HepG2 (cell line): Measurements from ENCODE around the gene METAP1D. TPM values are rescaled to one million over a fixed set of nuclear protein-coding genes. Genes with fewer than 3 reads are reported as not detected.

Experiments used
- ATAC-seq: fragments of 200-7000 bp; cut with Tn5 transposase; 3 replicates; pipeline ENCODE4 v1.9.1; 2020; ENCODE audit warnings: mild to moderate bottlenecking, moderate library complexity
- BruUV-seq: library from RNA; stranded (reverse); fragments of 400-500 nt; replicated peaks from 2 replicates; lab custom pipeline; 2021; lab: Mats Ljungman, UMichigan
- CTCF ChIA-PET: fragments of 300-600 bp; formaldehyde crosslinking; extraction: SDS; loops from one replicate; lab custom pipeline; 2021; ENCODE audit warnings: low total read pairs, inconsistent platforms, low intra/inter-chr PET ratio; lab: Yijun Ruan, JAX
- POLR2A ChIA-PET: fragments of 350-600 bp; sonication (Branson Sonifier 250); formaldehyde crosslinking; loops from one replicate; lab custom pipeline; 2020; ENCODE audit warnings: antibody characterized with exemption, inconsistent platforms; lab: Yijun Ruan, JAX
- DNase-seq: peaks from one replicate; pipeline ENCODE4 v3.0.0-alpha.2; 2015; ENCODE audit warnings: low spot score
- FAIRE-seq: peaks from 3 replicates; lab custom pipeline; 2011; peaks lifted over from hg19 to GRCh38; lab: Jason Lieb, UNC
- H2AFZ ChIP-seq: one replicate; pipeline ENCODE4 v1.6.1; 2011; ENCODE audit warnings: low read length, inconsistent platforms
- H3K27ac ChIP-seq: fragments of 300-600 bp; 3 replicates; pipeline ENCODE4 v1.8.0; 2011; ENCODE audit warnings: mixed run types, mild to moderate bottlenecking, mixed read lengths, low read length, inconsistent platforms; ENCODE audit not compliant: insufficient read depth; ENCODE audit errors: extremely low read length
- H3K27me3 ChIP-seq, 2 experiments: fragments of 200-600 bp in 1 of 2; 2 replicates in 1 of 2; 3 replicates in 1 of 2; pipeline versions ENCODE4 v1.6.0 to v1.8.0; 2011; ENCODE audit warnings: low read length in 2 of 2, mild to moderate bottlenecking in 2 of 2, moderate library complexity in 2 of 2, inconsistent platforms in 1 of 2; ENCODE audit not compliant: insufficient read depth in 2 of 2, control insufficient read depth in 1 of 2
- H3K36me3 ChIP-seq, 2 experiments: fragments of 200-600 bp in 1 of 2; replicated peaks in 1 of 2; 2 replicates in 1 of 2; 3 replicates in 1 of 2; pipeline versions ENCODE4 v1.5.1 to v1.8.0; 2011; ENCODE audit warnings: low read length in 2 of 2, inconsistent platforms in 1 of 2; ENCODE audit not compliant: insufficient read depth in 2 of 2, control insufficient read depth in 1 of 2
- H3K4me1 ChIP-seq: 2 replicates; pipeline ENCODE4 v1.5.1; 2012; ENCODE audit warnings: low read length, inconsistent platforms; ENCODE audit not compliant: insufficient read depth
- H3K4me2 ChIP-seq: 2 replicates; pipeline ENCODE4 v1.6.0; 2011; ENCODE audit warnings: low read depth, low read length, inconsistent platforms
- H3K4me3 ChIP-seq, 3 experiments: fragments of 200-600 bp in 1 of 3; sonication (generic), shearing (Covaris generic) in 1 of 3; replicated peaks in 1 of 3; 2 replicates each; pipeline ENCODE4 v1.5.1; 2011 to 2016; ENCODE audit warnings: low read length in 3 of 3, inconsistent platforms in 2 of 3, low read depth in 2 of 3, mild to moderate bottlenecking in 2 of 3, control low read depth in 1 of 3, mixed read lengths in 1 of 3; ENCODE audit not compliant: insufficient read depth in 1 of 3
- H3K79me2 ChIP-seq: one replicate; pipeline ENCODE4 v1.6.1; 2011; ENCODE audit warnings: low read length, inconsistent platforms; ENCODE audit not compliant: insufficient read depth
- H3K9ac ChIP-seq: 2 replicates; pipeline ENCODE4 v1.6.0; 2011; ENCODE audit warnings: mild to moderate bottlenecking, low read depth, low read length, inconsistent platforms; ENCODE audit not compliant: insufficient read depth
- H3K9me3 ChIP-seq: 2 replicates; pipeline ENCODE4 v1.5.1; 2012; ENCODE audit warnings: mild to moderate bottlenecking, low read length
- H4K20me1 ChIP-seq: 2 replicates; pipeline ENCODE4 v1.6.0; 2011; ENCODE audit warnings: inconsistent platforms, mild to moderate bottlenecking, low read length, moderate library complexity; ENCODE audit not compliant: insufficient read depth
- ARHGAP35 ChIP-seq: sonication (generic); formaldehyde crosslinking; IDR thresholded peaks from 2 replicates; pipeline ENCODE4 v1.9.0; 2022; ENCODE audit warnings: mild to moderate bottlenecking, inconsistent platforms, moderate library complexity, missing genetic modification reagents, borderline replicate concordance
- HNRNPLL ChIP-seq: fragments of 200-400 bp; formaldehyde crosslinking; IDR thresholded peaks from 2 replicates; pipeline ENCODE4 v1.6.1; 2017; ENCODE audit warnings: mild to moderate bottlenecking, low read depth, low read length; ENCODE audit not compliant: poor library complexity, severe bottlenecking
- IRF9 ChIP-seq: sonication (generic); formaldehyde crosslinking; IDR thresholded peaks from 2 replicates; pipeline ENCODE4 v1.8.0; 2022; ENCODE audit warnings: missing genetic modification reagents, mild to moderate bottlenecking, borderline replicate concordance
- SPEN ChIP-seq: sonication (generic); formaldehyde crosslinking; IDR thresholded peaks from 2 replicates; pipeline ENCODE4 v1.5.1; 2020; ENCODE audit warnings: low read depth, mild to moderate bottlenecking, missing genetic modification reagents
- ZBTB34 ChIP-seq: sonication (generic); formaldehyde crosslinking; IDR thresholded peaks from 2 replicates; pipeline ENCODE4 v1.8.0; 2022; ENCODE audit warnings: mild to moderate bottlenecking, missing genetic modification reagents
- ZNF180 ChIP-seq: sonication (generic); formaldehyde crosslinking; IDR thresholded peaks from 2 replicates; pipeline ENCODE4 v1.4.0; 2020; ENCODE audit warnings: low read depth, missing genetic modification reagents, borderline replicate concordance
- ZNF3 ChIP-seq: IDR thresholded peaks from 2 replicates; pipeline ENCODE4 v1.7.0; 2017; ENCODE audit warnings: inconsistent platforms
- ZNF343 ChIP-seq: sonication (generic); formaldehyde crosslinking; IDR thresholded peaks from 2 replicates; pipeline ENCODE4 v1.4.0; 2020; ENCODE audit warnings: mild to moderate bottlenecking, missing genetic modification reagents
- ZNF501 ChIP-seq: sonication (generic); formaldehyde crosslinking; IDR thresholded peaks from 2 replicates; pipeline ENCODE4 v1.5.1; 2020; ENCODE audit warnings: mild to moderate bottlenecking, moderate library complexity, missing genetic modification reagents
- WGBS: methylation state at CpG from one replicate; pipeline ENCODE4 v1.1.6; 2017; ENCODE audit warnings: low lambda C conversion rate; 5-methylcytosine and 5-hydroxymethylcytosine counted together
- in situ Hi-C: cut with HindIII; loops from 2 replicates; pipeline ENCODE4 v1.10.0; 2017; ENCODE audit warnings: low pct_unique_long_range_greater_than_20kb; ENCODE audit not compliant: extremely low pct_ligation_motif_present
- intact Hi-C: fragments of 100-400 bp; cut with micrococcal nuclease; formaldehyde crosslinking; loops from one replicate; pipeline ENCODE4 v1.10.0; 2022; ENCODE audit not compliant: unreplicated experiment
- polyA plus RNA-seq, 8 experiments: library from polyadenylated mRNA; depleted of rRNA in 3 of 8; stranded (reverse) in 7 of 8; unstranded in 1 of 8; fragments of >200 nt; fragmentation: Illumina TruSeq in 4 of 8; extraction: Trizol in 4 of 8; gene quantifications; 2 replicates each; pipeline versions ENCODE4 v1.2.1 to v1.2.3, GENCODE V29; 2011 to 2016; ENCODE audit warnings: low read depth in 4 of 8, missing spikeins in 1 of 8, mixed read lengths in 1 of 8; ENCODE audit not compliant: insufficient read depth in 1 of 8
- total RNA-seq, 5 experiments: library from RNA; depleted of rRNA; stranded (reverse); fragments of >200 nt; fragmentation: Illumina TruSeq; extraction: Trizol; gene quantifications; 2 replicates each; pipeline ENCODE4 v1.2.3, GENCODE V29; 2016; ENCODE audit warnings: low read depth in 1 of 5

Gene METAP1D
- total and polyA plus RNA-seq, 2 of the 13 experiments (the other 11 are each of a cell fraction or from before 2014, with no cell fraction given) = 14.7 to 21.6 TPM

DNA sequence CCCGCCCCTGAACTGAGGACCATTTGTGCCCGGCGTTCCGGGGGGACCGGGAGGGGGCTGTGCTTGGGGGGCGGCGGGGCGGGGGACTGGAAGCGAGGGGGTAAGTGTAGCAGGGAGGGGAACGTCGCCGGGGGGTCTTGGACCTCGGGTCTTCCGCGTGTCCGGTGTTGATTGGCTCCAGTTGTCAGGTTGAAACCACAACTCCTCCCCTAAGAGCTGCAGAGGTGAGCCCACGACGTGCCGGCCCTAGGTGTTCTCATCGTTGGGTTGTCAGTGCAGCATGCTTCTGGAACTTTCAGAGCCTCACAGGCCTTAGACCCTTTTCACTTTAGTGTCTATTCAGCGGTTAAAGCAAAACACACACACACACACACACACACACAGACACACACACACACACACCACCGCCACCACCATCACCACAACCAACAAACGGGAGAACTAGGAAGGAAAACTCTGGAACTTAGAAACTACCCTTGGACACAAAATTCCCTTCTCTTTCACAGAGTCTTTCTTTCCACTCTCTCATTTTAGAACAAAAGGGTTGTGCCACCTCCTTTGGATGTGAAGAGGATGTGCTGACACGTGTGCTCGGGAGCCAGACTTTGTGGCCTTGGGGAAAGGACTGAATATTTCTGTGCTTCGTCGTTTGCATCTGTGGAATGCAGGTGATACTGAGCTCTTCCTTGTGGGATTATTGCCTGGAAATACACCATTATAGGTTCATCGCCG is 109.7 kb downstream of the METAP1D start:
- Histone ChIP-seq H4K20me1 (no peaks in the 10 kb centered on the region), H3K79me2 (no peaks in the 10 kb centered on the region), H2AFZ (peak overlapping the region; percentile 43), H3K27ac (no peak overlapping the region), H3K27me3 (peaks cover 3 to 17% of the 10 kb centered on the region in 2 experiments; a peak in 4 of 5 replicates), H3K9me3 (no peaks in the 10 kb centered on the region), H3K36me3 (no peaks in the 10 kb centered on the region), H3K9ac (no peak overlapping the region), H3K4me3 (peak overlapping the region in 1 of 3 experiments; percentile 52; a peak in 1 of 6 replicates), H3K4me2 (peak overlapping the region; percentile 69), H3K4me1 (peaks cover 32% of the 10 kb centered on the region)
- CTCF ChIA-PET = no interaction called here
- intact Hi-C loops (loop anchor here (10.0 kb wide), 1 partner anchor 1135 kb away; no protein-coding TSS in a partner anchor), in situ Hi-C loops (loop anchor here (5.0 to 10.0 kb wide), 4 partner anchors 152 to 537 kb away; no protein-coding TSS in a partner anchor)
- POLR2A ChIA-PET = no interaction called here
- TF ChIP-seq ZNF343 (CRISPR knock-in tag) (no peak), ZBTB34 (CRISPR knock-in tag) (0 out of 2 replicates have a peak, but pooled peaks have one; percentile 57), HNRNPLL (no peak), ZNF501 (CRISPR knock-in tag) (0 out of 2 replicates have a peak, but pooled peaks have one; percentile 42), ARHGAP35 (CRISPR knock-in tag) (no peak), IRF9 (CRISPR knock-in tag) (peak; percentile 39; the same call in 1 of the 2 replicates), ZNF3 (no peak), ZNF180 (CRISPR knock-in tag) (no peak), SPEN (CRISPR knock-in tag) (0 out of 2 replicates have a peak, but pooled peaks have one; percentile 7)
- 61% methylated on average over 29 of the region's 29 CpGs for WGBS
- 0 out of 3 replicates have a peak, but pooled peaks have one; percentile 4 for ATAC-seq
- BruUV-seq = no TSS peak
- DNase-seq = no peak
- no peak for FAIRE-seq
